ENCODE measurements around the gene CGB8.
"Not testable (repeated sequence)": the region's sequence is repeated elsewhere in the genome, so short reads cannot be mapped to it uniquely, and the experiment has no call there.

DNA sequence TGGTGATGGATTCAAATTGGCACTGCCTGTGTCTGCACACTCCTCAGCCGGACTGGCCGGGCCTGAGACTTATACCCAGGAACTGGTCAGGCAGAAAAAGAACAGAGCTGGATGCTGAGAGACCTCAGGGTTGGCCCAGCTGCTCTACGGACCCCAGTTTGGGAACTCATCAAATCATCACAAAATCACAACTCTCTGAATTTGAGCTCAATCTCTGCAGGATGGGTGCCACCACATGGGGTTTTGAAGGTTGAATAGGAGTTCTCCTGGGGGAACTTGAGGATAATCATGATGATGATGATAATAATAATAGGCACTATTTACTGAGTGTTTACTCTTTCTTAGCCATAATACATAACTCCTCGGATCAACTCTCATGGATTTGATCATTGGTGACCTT lies 6.2 kb downstream of the CGB8 start:
- not testable (repeated sequence) for TF ChIP-seq POLR2A, EP300 (IDR thresholded peaks at IDR 0.05)
- TF ChIP-seq, protein P1, sequence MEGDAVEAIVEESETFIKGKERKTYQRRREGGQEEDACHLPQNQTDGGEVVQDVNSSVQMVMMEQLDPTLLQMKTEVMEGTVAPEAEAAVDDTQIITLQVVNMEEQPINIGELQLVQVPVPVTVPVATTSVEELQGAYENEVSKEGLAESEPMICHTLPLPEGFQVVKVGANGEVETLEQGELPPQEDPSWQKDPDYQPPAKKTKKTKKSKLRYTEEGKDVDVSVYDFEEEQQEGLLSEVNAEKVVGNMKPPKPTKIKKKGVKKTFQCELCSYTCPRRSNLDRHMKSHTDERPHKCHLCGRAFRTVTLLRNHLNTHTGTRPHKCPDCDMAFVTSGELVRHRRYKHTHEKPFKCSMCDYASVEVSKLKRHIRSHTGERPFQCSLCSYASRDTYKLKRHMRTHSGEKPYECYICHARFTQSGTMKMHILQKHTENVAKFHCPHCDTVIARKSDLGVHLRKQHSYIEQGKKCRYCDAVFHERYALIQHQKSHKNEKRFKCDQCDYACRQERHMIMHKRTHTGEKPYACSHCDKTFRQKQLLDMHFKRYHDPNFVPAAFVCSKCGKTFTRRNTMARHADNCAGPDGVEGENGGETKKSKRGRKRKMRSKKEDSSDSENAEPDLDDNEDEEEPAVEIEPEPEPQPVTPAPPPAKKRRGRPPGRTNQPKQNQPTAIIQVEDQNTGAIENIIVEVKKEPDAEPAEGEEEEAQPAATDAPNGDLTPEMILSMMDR (IDR thresholded peaks at IDR 0.05) = not testable (repeated sequence)

All from upper lobe of left lung (tissue), 4 donors.